ENCODE results near the gene TAF15. TPM values are rescaled to one million over a fixed set of nuclear protein-coding genes. Genes with fewer than 3 reads are reported as not detected.
A peak's percentile ranks its signal among the peaks of the same experiment; 100 is the strongest.

The TAF15 gene
- total and polyA plus RNA-seq, 2 donors from 2014 or later, result 66.3 to 149 TPM

GRCh38 chr17:35795871-35796265 lies 13.4 kb upstream of the TAF15 start:
- Histone ChIP-seq H3K27me3 (ENCODE audit: control insufficient read depth, insufficient read depth, low read length) (peaks cover 20% of the 10 kb centered on the region), H3K36me3 (ENCODE audit: control insufficient read depth in 2 of 3, insufficient read depth in 3 of 3, low read length in 3 of 3) (no peaks in the 10 kb centered on the region), H3K9me3 (ENCODE audit: control insufficient read depth in 2 of 3, insufficient read depth in 1 of 3, low read length in 3 of 3) (no peaks in the 10 kb centered on the region), H3K9ac (ENCODE audit: low read length in 3 of 3) (no peak overlapping the region), H3K4me1 (ENCODE audit: control insufficient read depth in 2 of 3, insufficient read depth in 2 of 3, low read depth in 1 of 3, low read length in 3 of 3) (peaks cover 0 to 3% (median 0%) of the 10 kb centered on the region in 3 donors), H3K4me3 (ENCODE audit: low read length in 3 of 3) (peak overlapping the region in 2 of 3 donors; percentile 32 to 58), H3K27ac (ENCODE audit: low read depth in 2 of 2, low read length in 2 of 2) (no peak overlapping the region)
- no peak for DNase-seq
- intact Hi-C loops (cut with DNase I), result no loop called here
- TF ChIP-seq, protein P1, sequence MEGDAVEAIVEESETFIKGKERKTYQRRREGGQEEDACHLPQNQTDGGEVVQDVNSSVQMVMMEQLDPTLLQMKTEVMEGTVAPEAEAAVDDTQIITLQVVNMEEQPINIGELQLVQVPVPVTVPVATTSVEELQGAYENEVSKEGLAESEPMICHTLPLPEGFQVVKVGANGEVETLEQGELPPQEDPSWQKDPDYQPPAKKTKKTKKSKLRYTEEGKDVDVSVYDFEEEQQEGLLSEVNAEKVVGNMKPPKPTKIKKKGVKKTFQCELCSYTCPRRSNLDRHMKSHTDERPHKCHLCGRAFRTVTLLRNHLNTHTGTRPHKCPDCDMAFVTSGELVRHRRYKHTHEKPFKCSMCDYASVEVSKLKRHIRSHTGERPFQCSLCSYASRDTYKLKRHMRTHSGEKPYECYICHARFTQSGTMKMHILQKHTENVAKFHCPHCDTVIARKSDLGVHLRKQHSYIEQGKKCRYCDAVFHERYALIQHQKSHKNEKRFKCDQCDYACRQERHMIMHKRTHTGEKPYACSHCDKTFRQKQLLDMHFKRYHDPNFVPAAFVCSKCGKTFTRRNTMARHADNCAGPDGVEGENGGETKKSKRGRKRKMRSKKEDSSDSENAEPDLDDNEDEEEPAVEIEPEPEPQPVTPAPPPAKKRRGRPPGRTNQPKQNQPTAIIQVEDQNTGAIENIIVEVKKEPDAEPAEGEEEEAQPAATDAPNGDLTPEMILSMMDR (IDR thresholded peaks at IDR 0.05; ENCODE audit: borderline replicate concordance, extremely low read depth, insufficient read depth), result no peak
- FAIRE-seq, result no peak

- no peaks in the 10 kb centered on the region for H3K9me3 ChIP-seq (ENCODE audit: control insufficient read depth in 2 of 3, insufficient read depth in 1 of 3, low read length in 3 of 3)
- DNase-seq (peak in 1 of 5 donors; percentile 6), FAIRE-seq (no peak)
- TF ChIP-seq, protein P1 (IDR thresholded peaks at IDR 0.05; ENCODE audit: borderline replicate concordance, extremely low read depth, insufficient read depth), result no peak
- H3K36me3 ChIP-seq (ENCODE audit: control insufficient read depth in 2 of 3, insufficient read depth in 3 of 3, low read length in 3 of 3), result no peaks in the 10 kb centered on the region
- no peak overlapping the region for H3K4me3 ChIP-seq (ENCODE audit: low read length in 3 of 3)
- intact Hi-C loops (cut with DNase I), result no loop called here
- no peak overlapping the region for H3K27ac ChIP-seq (ENCODE audit: low read depth in 2 of 2, low read length in 2 of 2)
- H3K27me3 ChIP-seq (ENCODE audit: control insufficient read depth, insufficient read depth, low read length), result peaks cover 20% of the 10 kb centered on the region
- H3K9ac ChIP-seq (ENCODE audit: low read length in 3 of 3), result no peak overlapping the region
- peaks cover 0 to 3% (median 0%) of the 10 kb centered on the region in 3 donors for H3K4me1 ChIP-seq (ENCODE audit: control insufficient read depth in 2 of 3, insufficient read depth in 2 of 3, low read depth in 1 of 3, low read length in 3 of 3)
These were observed 12.3 kb upstream of the TAF15 start for GRCh38 chr17:35796942-35797341.

- no peak for FAIRE-seq
- Histone ChIP-seq H3K27ac (ENCODE audit: low read depth in 2 of 2, low read length in 2 of 2) (no peak overlapping the region), H3K9ac (ENCODE audit: low read length in 3 of 3) (no peak overlapping the region), H3K4me1 (ENCODE audit: control insufficient read depth in 2 of 3, insufficient read depth in 2 of 3, low read depth in 1 of 3, low read length in 3 of 3) (peaks cover 0 to 3% (median 0%) of the 10 kb centered on the region in 3 donors), H3K9me3 (ENCODE audit: control insufficient read depth in 2 of 3, insufficient read depth in 1 of 3, low read length in 3 of 3) (no peaks in the 10 kb centered on the region), H3K36me3 (ENCODE audit: control insufficient read depth in 2 of 3, insufficient read depth in 3 of 3, low read length in 3 of 3) (no peaks in the 10 kb centered on the region), H3K27me3 (ENCODE audit: control insufficient read depth, insufficient read depth, low read length) (peaks cover 20% of the 10 kb centered on the region), H3K4me3 (ENCODE audit: low read length in 3 of 3) (no peak overlapping the region)
- DNase-seq, result peak in 1 of 5 donors; percentile 23
- intact Hi-C loops (cut with DNase I), result no loop called here
- TF ChIP-seq, protein P1 (IDR thresholded peaks at IDR 0.05; ENCODE audit: borderline replicate concordance, extremely low read depth, insufficient read depth), result no peak
These were observed 11.9 kb upstream of the TAF15 start for GRCh38 chr17:35797370-35797769.

- intact Hi-C loops (cut with DNase I), result no loop called here
- Histone ChIP-seq H3K9me3 (ENCODE audit: control insufficient read depth in 2 of 3, insufficient read depth in 1 of 3, low read length in 3 of 3) (no peaks in the 10 kb centered on the region), H3K27me3 (ENCODE audit: control insufficient read depth, insufficient read depth, low read length) (peaks cover 20% of the 10 kb centered on the region), H3K27ac (ENCODE audit: low read depth in 2 of 2, low read length in 2 of 2) (no peak overlapping the region), H3K4me3 (ENCODE audit: low read length in 3 of 3) (no peak overlapping the region), H3K9ac (ENCODE audit: low read length in 3 of 3) (no peak overlapping the region), H3K4me1 (ENCODE audit: control insufficient read depth in 2 of 3, insufficient read depth in 2 of 3, low read depth in 1 of 3, low read length in 3 of 3) (peaks cover 0 to 3% (median 0%) of the 10 kb centered on the region in 3 donors), H3K36me3 (ENCODE audit: control insufficient read depth in 2 of 3, insufficient read depth in 3 of 3, low read length in 3 of 3) (no peaks in the 10 kb centered on the region)
- DNase-seq, result peak in 1 of 5 donors; percentile 16
- FAIRE-seq, result no peak
- TF ChIP-seq, protein P1 (IDR thresholded peaks at IDR 0.05; ENCODE audit: borderline replicate concordance, extremely low read depth, insufficient read depth), result no peak
These were observed 11.4 kb upstream of the TAF15 start for GRCh38 chr17:35797918-35798317.

Data from kidney (tissue), 14 donors.